GM21723 (cell line): ENCODE measurements around the gene DNA2.

Source experiments
- ATAC-seq: cut with Tn5 transposase; IDR thresholded peaks from one replicate; pipeline ENCODE4 v1.9.1; 2021; ENCODE audit warnings: mild to moderate bottlenecking, moderate library complexity; ENCODE audit not compliant: unreplicated experiment

The DNA2 gene

DNA sequence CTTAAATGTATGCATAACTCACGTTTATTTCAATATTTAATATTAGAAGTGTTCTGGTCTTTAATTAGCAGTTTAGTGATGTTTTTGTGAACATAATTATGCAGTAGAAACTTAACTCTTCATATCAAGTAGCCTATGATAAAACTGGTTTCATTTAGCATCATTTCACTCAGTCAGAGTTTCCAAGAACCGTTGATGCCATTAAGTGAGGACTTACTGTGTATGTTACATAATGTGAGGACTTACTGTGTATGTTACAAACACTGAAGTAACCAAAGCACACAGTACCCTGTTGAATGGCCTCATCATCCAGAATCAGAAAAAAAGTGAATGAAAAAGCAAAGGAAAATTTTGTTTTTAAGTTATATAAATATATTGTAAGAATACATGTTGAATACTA, 106.2 kb downstream of the DNA2 start:
- no peak for ATAC-seq

GRCh38 chr10:68364101-68364886, 107.5 kb downstream of the DNA2 start:
- no peak for ATAC-seq
